ENCODE data around the gene ARPC5L.
"Not testable (repeated sequence)": the region's sequence is repeated elsewhere in the genome, so short reads cannot be mapped to it uniquely, and the experiment has no call there.

Gene ARPC5L

GRCh38 chr9:124894741-124895170 is 32.8 kb downstream of the ARPC5L start:
- DNase-seq, result no peak

GRCh38 chr9:124897570-124898460 is 35.9 kb downstream of the ARPC5L start:
- no peak for DNase-seq

- DNase-seq, result no peak
Measured at GRCh38 chr9:124899845-124900244, 37.9 kb downstream of the ARPC5L start.

GRCh38 chr9:124906966-124907365 is 45.0 kb downstream of the ARPC5L start:
- no peak for DNase-seq

GRCh38 chr9:124908098-124908497 is 46.2 kb downstream of the ARPC5L start:
- DNase-seq, result no peak

GRCh38 chr9:124911766-124912165 is 49.8 kb downstream of the ARPC5L start:
- DNase-seq, result no peak

- DNase-seq, result no peak
Measured at GRCh38 chr9:124913378-124913777, 51.4 kb downstream of the ARPC5L start.

- DNase-seq, result no peak
Measured at GRCh38 chr9:124914753-124915405, 52.9 kb downstream of the ARPC5L start.

- DNase-seq, result not testable (repeated sequence)
Measured at GRCh38 chr9:124920394-124920793, 58.5 kb downstream of the ARPC5L start.

Data from left hindlimb (tissue), 1 donor.